Measurements from ENCODE around the gene OR2B6. TPM values are rescaled to one million over a fixed set of nuclear protein-coding genes. Genes with fewer than 3 reads are reported as not detected.

Gene OR2B6
- total and polyA plus RNA-seq, 8 donors = not detected

DNA sequence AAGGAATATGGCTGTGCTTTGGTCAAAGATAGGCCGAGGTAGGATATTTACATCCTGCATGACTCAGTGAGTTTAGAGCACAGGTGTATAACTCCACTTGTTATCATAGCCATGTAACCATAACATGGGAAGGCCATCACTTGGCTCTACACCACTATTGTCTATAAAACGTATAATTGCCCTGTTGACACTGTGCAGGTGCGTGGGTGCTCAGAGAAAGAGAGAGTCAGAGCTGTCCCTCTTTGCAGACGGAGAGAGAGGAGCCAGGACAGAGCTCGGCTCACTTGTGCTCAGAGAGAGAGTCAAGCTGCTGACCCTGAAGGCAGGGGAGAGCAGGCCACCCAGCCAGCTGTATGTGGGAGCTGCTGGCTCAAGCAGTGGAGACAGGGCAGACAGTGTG, 46.0 kb downstream of the OR2B6 start:
- intact Hi-C loops (cut with DNase I) = no loop called here
- no peaks in the 10 kb centered on the region for H3K9me3 ChIP-seq
- no peak for FAIRE-seq
- no peak for DNase-seq
- TF ChIP-seq, protein P1, sequence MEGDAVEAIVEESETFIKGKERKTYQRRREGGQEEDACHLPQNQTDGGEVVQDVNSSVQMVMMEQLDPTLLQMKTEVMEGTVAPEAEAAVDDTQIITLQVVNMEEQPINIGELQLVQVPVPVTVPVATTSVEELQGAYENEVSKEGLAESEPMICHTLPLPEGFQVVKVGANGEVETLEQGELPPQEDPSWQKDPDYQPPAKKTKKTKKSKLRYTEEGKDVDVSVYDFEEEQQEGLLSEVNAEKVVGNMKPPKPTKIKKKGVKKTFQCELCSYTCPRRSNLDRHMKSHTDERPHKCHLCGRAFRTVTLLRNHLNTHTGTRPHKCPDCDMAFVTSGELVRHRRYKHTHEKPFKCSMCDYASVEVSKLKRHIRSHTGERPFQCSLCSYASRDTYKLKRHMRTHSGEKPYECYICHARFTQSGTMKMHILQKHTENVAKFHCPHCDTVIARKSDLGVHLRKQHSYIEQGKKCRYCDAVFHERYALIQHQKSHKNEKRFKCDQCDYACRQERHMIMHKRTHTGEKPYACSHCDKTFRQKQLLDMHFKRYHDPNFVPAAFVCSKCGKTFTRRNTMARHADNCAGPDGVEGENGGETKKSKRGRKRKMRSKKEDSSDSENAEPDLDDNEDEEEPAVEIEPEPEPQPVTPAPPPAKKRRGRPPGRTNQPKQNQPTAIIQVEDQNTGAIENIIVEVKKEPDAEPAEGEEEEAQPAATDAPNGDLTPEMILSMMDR (IDR thresholded peaks at IDR 0.05) = no peak
- 68 to 70% methylated on average over 5 of the region's 5 CpGs for WGBS, 2 donors
- H3K27me3 ChIP-seq = no peaks in the 10 kb centered on the region
- no peak for ATAC-seq
- H3K36me3 ChIP-seq = no peaks in the 10 kb centered on the region
- H3K4me1 ChIP-seq = no peaks in the 10 kb centered on the region
- no peak overlapping the region for H3K4me3 ChIP-seq
- no peak overlapping the region for H3K27ac ChIP-seq

DNA sequence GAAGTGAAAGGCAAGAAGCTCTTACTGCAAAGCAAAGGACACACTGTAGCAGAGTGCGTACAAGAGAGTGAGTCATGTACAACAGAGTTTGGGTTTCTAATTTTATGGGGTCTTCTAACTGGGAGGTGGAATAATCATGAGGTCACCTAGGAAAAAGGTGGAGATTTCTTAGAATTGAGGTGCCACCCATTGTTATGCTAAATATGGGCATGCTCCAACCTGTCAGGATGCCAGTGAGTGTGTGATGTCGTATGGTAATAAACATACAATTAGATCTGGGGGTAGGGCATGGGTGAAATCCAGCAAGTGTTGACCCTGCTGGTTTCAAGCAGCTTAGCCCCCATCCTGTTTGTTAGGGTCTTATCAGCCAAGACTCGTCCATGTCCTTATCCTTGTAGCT, 46.6 kb downstream of the OR2B6 start:
- H3K27ac ChIP-seq = no peak overlapping the region
- intact Hi-C loops (cut with DNase I) = no loop called here
- no peak for DNase-seq
- WGBS, 2 donors = 58 to 60% methylated on average over 3 of the region's 3 CpGs
- no peaks in the 10 kb centered on the region for H3K4me1 ChIP-seq
- H3K36me3 ChIP-seq = no peaks in the 10 kb centered on the region
- H3K27me3 ChIP-seq = no peaks in the 10 kb centered on the region
- no peaks in the 10 kb centered on the region for H3K9me3 ChIP-seq
- ATAC-seq = no peak
- H3K4me3 ChIP-seq = no peak overlapping the region
- TF ChIP-seq, protein P1 (IDR thresholded peaks at IDR 0.05) = no peak
- no peak for FAIRE-seq

DNA sequence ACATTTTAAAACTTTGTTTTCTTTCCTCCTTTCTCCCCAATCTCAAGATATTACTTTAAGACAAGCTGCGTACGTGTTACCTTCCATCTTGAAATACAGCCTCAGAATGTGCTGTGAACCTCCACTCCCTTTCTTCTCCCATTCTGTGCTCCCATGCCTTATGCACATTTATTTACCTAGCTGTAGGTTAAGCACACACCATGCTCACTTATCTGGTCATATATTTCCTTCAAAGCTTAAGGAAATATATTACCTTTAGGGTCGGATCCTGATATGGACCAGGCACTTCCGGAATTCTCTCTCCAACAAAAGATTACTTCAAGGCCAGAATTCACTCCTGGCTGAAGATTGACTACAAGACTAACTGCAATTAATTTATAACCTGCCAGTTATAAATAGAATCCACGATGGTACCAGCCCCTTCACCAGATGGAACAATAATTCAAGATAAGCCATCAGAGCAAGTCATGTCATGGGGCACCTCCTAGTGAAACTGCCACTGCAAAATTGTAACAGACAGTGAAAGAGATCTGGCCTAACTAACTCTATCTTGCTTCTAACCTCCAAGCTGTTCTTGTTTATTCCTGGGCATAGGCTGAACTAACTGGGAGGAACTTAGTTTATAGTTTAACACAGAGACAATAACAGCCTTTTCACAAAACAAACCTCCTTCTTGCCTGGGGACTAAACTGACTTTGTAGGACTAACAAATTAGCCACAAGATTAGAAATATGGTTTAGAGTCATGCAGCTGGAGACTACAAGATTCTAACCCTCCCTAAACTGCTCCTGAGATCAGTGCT, 47.5 kb downstream of the OR2B6 start:
- TF ChIP-seq, protein P1 (IDR thresholded peaks at IDR 0.05) = no peak
- Histone ChIP-seq H3K9me3 (no peaks in the 10 kb centered on the region), H3K4me3 (no peak overlapping the region), H3K27ac (no peak overlapping the region), H3K36me3 (no peaks in the 10 kb centered on the region), H3K4me1 (no peaks in the 10 kb centered on the region), H3K27me3 (peaks cover 0 to 3% (median 0%) of the 10 kb centered on the region in 4 donors)
- 42 to 53% methylated on average over 5 of the region's 5 CpGs for WGBS, 2 donors
- intact Hi-C loops (cut with DNase I) = no loop called here
- FAIRE-seq (no peak), DNase-seq (no peak), ATAC-seq (no peak)

DNA sequence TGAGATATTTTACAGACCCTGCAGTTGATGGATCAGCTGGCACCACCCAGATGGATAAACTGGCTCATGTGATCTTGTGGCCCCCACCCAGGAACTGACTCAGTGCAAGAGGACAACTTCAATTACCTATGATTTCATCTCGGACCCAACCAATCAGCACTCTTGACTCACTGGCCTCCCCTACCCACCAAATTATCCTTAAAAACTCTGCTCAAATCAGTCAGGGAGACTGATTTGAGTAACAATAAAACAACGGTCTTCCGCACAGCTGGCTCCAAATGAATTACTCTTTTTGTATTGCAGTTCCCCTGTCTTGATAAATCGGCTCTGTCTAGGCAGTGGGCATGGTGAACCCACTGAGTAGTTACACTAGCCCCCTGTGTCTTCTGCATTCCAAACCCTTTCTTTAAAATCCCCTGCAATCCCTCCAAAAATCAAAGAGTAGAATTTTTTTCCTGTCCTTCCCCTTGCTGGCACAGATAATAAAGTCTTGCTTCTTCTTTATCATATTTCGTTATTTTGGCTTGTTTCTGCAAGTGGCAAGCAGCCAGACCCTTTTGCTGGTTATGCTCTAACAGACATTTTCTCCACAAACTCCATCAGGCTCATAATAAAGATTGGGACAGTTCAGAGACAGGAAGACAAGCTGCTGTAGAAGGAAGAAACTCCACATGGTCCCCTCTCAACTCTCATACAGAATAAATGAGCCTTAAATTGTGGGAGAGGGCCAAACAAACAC, 48.3 kb downstream of the OR2B6 start:
- no peaks in the 10 kb centered on the region for H3K9me3 ChIP-seq
- H3K36me3 ChIP-seq = no peaks in the 10 kb centered on the region
- H3K4me3 ChIP-seq = no peak overlapping the region
- WGBS, 2 donors = 40 to 48% methylated on average over 5 of the region's 5 CpGs
- H3K27me3 ChIP-seq = peaks cover 0 to 3% (median 0%) of the 10 kb centered on the region in 4 donors
- H3K27ac ChIP-seq = no peak overlapping the region
- no peak for FAIRE-seq
- intact Hi-C loops (cut with DNase I) = no loop called here
- TF ChIP-seq, protein P1 (IDR thresholded peaks at IDR 0.05) = no peak
- no peak for ATAC-seq
- no peaks in the 10 kb centered on the region for H3K4me1 ChIP-seq
- no peak for DNase-seq

DNA sequence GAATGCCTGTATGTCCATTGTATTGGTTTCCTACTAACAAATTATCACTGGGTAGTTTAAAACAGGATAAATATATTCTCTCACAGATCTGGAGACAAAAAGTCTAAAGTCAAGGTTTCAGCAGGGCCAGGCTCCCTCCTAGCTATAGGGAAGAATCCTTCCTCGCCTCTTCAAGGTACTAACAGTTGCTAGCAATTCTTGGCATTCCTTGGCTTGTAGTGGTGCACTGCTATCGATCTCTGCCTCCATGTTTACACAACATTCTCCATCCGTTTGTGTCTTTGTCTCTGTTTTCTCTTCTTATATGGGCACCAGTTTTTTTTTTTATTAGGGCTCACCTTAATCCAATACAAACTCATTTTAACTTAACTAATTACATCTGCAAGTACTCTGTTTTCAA, 48.9 kb downstream of the OR2B6 start:
- H3K27ac ChIP-seq = no peak overlapping the region
- TF ChIP-seq, protein P1 (IDR thresholded peaks at IDR 0.05) = no peak
- H3K27me3 ChIP-seq = peaks cover 0 to 3% (median 0%) of the 10 kb centered on the region in 4 donors
- H3K36me3 ChIP-seq = no peaks in the 10 kb centered on the region
- H3K9me3 ChIP-seq = no peaks in the 10 kb centered on the region
- FAIRE-seq = no peak
- no peak overlapping the region for H3K4me3 ChIP-seq
- no peak for DNase-seq
- WGBS, 2 donors = 8 to 18% methylated on average over 3 of the region's 3 CpGs
- no peaks in the 10 kb centered on the region for H3K4me1 ChIP-seq
- intact Hi-C loops (cut with DNase I) = no loop called here
- no peak for ATAC-seq
